HCT116 (cell line): ENCODE data around the gene DOC2A. TPM values are rescaled to one million over a fixed set of nuclear protein-coding genes. Genes with fewer than 3 reads are reported as not detected.

Source experiments
- total RNA-seq: library from RNA; stranded (reverse); gene quantifications from one replicate; pipeline ENCODE4 v1.2.1, GENCODE V29; 2021; ENCODE audit not compliant: unreplicated experiment

DOC2A gene
- total RNA-seq, 1 experiment from 2014 or later: 17.3 TPM

Other genes with a start within 250 kb of the DOC2A start
- 0.07 TPM for gene ZG16, start 232.8 kb downstream of the DOC2A start, total RNA-seq
- 155 TPM for gene KIF22, start 220.3 kb downstream of the DOC2A start, total RNA-seq
- 256 TPM for gene MAZ, start 204.5 kb downstream of the DOC2A start, total RNA-seq
- gene PRRT2, start 198.8 kb downstream of the DOC2A start, total RNA-seq: 4.0 TPM
- gene PAGR1, start 194.9 kb downstream of the DOC2A start, total RNA-seq: 28.9 TPM
- gene MVP, start 190.6 kb downstream of the DOC2A start, total RNA-seq: 75.1 TPM
- 58.3 TPM for gene CDIPT, start 147.8 kb downstream of the DOC2A start, total RNA-seq
- gene SEZ6L2, start 111.5 kb downstream of the DOC2A start, total RNA-seq: 49.3 TPM
- 18.4 TPM for gene ASPHD1, start 110.5 kb downstream of the DOC2A start, total RNA-seq
- gene KCTD13, start 84.8 kb downstream of the DOC2A start, total RNA-seq: 40.7 TPM
- 75.5 TPM for gene TMEM219, start 48.9 kb downstream of the DOC2A start, total RNA-seq
- 56.7 TPM for gene TAOK2, start 37.2 kb downstream of the DOC2A start, total RNA-seq
- 21.8 TPM for gene HIRIP3, start 15.4 kb downstream of the DOC2A start, total RNA-seq
- 89.8 TPM for gene INO80E, start 14.8 kb downstream of the DOC2A start, total RNA-seq
- not detected for gene C16orf92, start 12.2 kb upstream of the DOC2A start, total RNA-seq
- gene TLCD3B, start 20.2 kb upstream of the DOC2A start, total RNA-seq: 1.0 TPM
- gene ALDOA, start 54.7 kb upstream of the DOC2A start, total RNA-seq: 2,423 TPM
- gene PPP4C, start 65.0 kb upstream of the DOC2A start, total RNA-seq: 165 TPM
- gene TBX6, start 80.9 kb upstream of the DOC2A start, total RNA-seq: 1.4 TPM
- gene YPEL3, start 85.2 kb upstream of the DOC2A start, total RNA-seq: 10.9 TPM
- gene GDPD3, start 102.5 kb upstream of the DOC2A start, total RNA-seq: 7.0 TPM
- gene MAPK3, start 112.2 kb upstream of the DOC2A start, total RNA-seq: 68.8 TPM
- gene CORO1A, start 172.6 kb upstream of the DOC2A start, total RNA-seq: 7.0 TPM
- gene BOLA2B, start 182.6 kb upstream of the DOC2A start, total RNA-seq: 180 TPM
- 48.3 TPM for gene SLX1A, start 182.8 kb upstream of the DOC2A start, total RNA-seq
- gene SULT1A3, start 188.2 kb upstream of the DOC2A start, total RNA-seq: 23.5 TPM
- 9.1 TPM for gene NPIPB13, start 237.5 kb upstream of the DOC2A start, total RNA-seq